Jurkat, Clone E6-1 (cell line): Measurements from ENCODE around the gene UGT1A10.

ENCODE experiments used
- DNase-seq: peaks from one replicate; pipeline ENCODE4 v3.0.0-alpha.2; 2011; ENCODE audit warnings: low read depth, low spot score
- H3K4me3 ChIP-seq: 2 replicates; pipeline ENCODE4 v1.5.1; 2011; ENCODE audit warnings: mild to moderate bottlenecking, low read length, control low read depth, moderate library complexity

UGT1A10 gene

GRCh38 chr2:233795735-233796171, 159.5 kb downstream of the UGT1A10 start:
- H3K4me3 ChIP-seq = no peak overlapping the region
- no peak for DNase-seq

GRCh38 chr2:233796254-233796653, 160.0 kb downstream of the UGT1A10 start:
- no peak for DNase-seq

DNA sequence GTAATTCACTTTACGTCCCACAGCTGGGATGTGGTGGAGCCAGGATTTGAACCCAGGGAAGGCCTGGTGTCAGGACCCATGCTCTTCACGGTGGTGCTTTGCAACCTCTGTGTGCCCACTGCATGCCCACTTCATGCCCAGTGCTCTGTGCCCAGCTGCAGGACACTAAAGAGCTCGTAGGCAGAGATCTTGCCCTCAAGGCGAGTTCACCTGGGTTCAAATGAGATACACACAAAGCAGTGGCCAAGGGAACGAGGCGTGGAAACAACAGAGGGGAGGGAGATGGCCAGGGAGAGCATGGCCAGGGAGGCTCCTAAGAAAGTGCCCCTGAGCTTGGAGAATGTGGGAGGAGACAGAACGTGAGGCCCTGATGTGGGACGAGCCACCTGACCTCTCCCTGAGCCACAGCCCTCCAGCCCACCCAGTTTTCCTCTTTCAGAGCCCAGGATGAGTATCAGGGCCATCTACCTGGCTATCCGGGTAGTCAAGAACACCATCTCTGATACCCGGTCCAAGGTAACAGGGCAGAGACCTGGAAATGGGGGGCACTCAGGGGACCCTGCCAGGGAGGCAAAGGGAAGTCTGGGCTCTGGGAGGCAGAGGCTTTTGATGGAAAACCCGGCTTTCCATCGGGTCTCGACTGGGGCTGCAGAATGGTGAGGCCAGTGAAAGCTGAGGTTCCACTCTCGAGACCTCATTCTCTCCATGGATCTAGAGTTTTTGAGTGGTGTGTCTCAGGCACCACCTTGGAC, 162.3 kb downstream of the UGT1A10 start:
- no peak overlapping the region for H3K4me3 ChIP-seq
- DNase-seq = no peak

More at GRCh38 chr2:233796254-233796653, 160.0 kb downstream of the UGT1A10 start:
- H3K4me3 ChIP-seq = no peak overlapping the region

- no peak for DNase-seq
- H3K4me3 ChIP-seq = no peak overlapping the region
These were observed 162.9 kb downstream of the UGT1A10 start for GRCh38 chr2:233799087-233799665.

DNA sequence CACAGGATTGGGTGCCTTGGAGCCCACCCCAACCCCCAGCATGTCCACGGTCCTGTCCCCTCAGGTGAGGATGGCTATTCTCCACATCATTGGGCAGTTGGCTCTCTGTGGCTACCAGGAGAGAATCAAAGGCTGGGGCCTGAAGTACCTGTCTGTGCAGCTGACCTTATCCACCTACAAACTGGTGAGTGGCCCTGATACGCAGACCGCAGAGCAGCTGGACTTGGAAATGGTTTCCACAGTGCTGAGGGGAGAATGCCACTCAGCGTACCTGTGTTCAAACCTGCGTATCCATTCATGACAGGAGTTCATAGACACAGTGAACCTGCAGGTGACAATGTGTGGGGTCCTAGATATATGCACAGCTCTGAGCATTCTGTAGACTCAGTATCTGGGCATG, 163.5 kb downstream of the UGT1A10 start:
- H3K4me3 ChIP-seq = no peak overlapping the region

GRCh38 chr2:233800208-233800607, 164.0 kb downstream of the UGT1A10 start:
- no peak for DNase-seq
- H3K4me3 ChIP-seq = no peak overlapping the region

More for the DNA sequence above, 163.5 kb downstream of the UGT1A10 start:
- DNase-seq = no peak

GRCh38 chr2:233801357-233802131, 165.3 kb downstream of the UGT1A10 start:
- DNase-seq = no peak
- H3K4me3 ChIP-seq = no peak overlapping the region

GRCh38 chr2:233802132-233802815, 166.0 kb downstream of the UGT1A10 start:
- no peak for DNase-seq
- H3K4me3 ChIP-seq = no peak overlapping the region

DNA sequence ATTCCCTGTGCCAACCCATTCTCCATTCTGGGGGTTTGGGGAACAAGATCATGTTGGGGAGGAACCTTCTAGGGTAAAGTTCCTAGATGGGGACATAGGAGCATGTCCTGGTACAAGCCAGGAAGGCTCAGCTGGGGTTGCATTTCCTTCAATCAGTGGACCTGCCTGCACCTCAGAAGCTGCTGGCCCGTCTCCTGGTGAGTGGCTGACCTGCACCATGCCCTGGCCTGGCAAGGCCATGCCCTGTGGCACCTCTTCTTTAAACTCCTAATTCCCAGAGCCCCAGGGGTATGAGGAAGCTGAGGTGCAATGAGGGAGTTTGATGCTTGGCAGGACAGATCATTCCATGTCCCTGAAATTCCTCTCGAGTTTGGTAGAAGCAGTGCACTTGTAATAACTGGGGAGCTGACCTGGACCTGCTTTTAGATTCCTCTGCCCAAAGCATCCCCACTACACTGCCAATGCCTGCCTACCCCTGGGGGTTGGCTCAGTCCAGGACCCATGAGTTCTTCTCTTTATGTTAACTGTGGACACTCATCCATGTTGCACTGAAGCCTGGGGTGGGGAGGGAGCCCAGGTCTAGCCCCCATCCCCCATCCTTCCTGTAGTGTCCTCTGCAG, 167.2 kb downstream of the UGT1A10 start:
- no peak overlapping the region for H3K4me3 ChIP-seq
- DNase-seq = no peak

GRCh38 chr2:233803994-233804393, 167.7 kb downstream of the UGT1A10 start:
- no peak for DNase-seq
- H3K4me3 ChIP-seq = no peak overlapping the region

DNA sequence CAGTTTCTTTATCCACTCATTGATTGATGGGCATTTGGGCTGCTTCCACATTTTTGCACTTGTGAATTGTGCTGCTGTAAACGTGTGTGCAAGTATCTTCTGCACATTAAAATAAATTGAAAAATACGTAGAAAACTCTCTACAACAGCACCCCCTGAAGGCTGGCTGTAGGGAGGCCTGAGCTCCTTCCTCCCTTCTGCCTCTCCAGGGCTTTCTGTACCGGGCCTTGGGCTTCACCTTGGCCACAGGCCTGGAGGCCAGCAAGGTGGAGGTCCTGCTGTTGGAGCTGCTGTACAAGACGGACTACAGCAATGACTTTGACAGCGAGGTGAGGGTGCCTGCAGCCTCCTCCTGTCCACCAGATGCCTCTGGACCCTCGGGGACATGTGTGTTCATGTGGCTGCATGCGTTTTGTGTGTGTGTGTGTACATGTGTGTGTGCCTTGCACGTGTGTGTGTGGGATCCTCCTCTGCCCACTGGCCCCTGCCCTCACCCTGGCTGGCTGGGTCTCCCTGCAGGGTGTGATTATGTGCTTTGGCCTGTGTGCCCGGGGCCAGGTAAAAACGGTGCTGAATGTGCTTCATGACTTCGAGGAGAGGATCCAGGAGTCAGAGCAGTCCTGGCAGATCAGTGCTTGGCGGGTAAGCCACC, 171.1 kb downstream of the UGT1A10 start:
- H3K4me3 ChIP-seq = no peak overlapping the region
- DNase-seq = no peak

GRCh38 chr2:233807966-233808935, 172.0 kb downstream of the UGT1A10 start:
- no peak overlapping the region for H3K4me3 ChIP-seq
- no peak for DNase-seq

GRCh38 chr2:233810385-233810784, 174.1 kb downstream of the UGT1A10 start:
- DNase-seq = no peak
- no peak overlapping the region for H3K4me3 ChIP-seq

- no peak overlapping the region for H3K4me3 ChIP-seq
- DNase-seq = no peak
These were observed 174.8 kb downstream of the UGT1A10 start for GRCh38 chr2:233811087-233811486.

DNA sequence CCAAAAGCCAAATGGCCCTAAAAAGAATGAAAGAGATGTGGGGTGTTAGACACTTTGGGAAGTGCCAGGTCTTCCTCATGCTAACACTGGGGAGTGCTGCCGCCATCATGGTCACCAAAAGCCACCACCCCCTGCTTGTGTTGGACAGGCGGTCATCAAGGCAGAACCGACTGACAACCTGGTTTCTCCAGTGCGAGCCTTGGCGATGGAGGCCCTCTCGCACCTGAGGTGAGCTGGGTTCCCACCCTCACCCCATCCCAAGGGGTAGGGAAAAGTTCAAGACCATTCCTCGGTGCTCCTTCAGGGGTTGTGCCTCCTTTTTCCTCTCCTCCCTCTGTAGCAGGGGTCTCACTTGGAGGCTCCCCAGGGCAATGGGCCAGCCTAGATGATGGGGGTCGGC, 175.5 kb downstream of the UGT1A10 start:
- no peak for DNase-seq
- no peak overlapping the region for H3K4me3 ChIP-seq

- no peak overlapping the region for H3K4me3 ChIP-seq
- no peak for DNase-seq
These were observed 177.2 kb downstream of the UGT1A10 start for GRCh38 chr2:233813236-233814055.
